NCI-H510A treated with DMSO at 0.1 percent for 48 hours (cell line): ENCODE measurements around the gene WWTR1.

ENCODE experiments used
- DNase-seq: peaks from one replicate; lab custom pipeline; 2025; lab: John Stamatoyannopoulos, UW

The WWTR1 gene

DNA sequence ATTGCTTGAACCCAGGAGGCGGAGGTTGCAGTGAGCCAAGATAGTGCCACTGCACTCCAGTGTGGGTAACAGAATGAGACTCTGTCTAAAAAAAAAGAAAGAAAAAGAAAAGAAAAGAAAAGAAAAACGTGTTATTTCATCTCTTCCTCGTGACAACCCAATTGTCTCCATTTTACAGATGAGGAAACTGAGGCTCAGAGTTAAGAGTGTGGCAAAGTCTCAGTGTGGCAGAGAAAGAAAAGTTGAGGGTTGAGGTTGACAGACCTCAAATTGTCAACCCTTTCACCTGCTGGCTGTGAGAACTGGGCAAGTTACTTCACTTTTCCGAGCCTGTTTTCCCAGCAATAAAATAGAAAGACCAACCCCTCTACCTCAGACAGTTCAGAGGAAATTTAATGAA, 123.7 kb downstream of the WWTR1 start:
- no peak for DNase-seq

DNA sequence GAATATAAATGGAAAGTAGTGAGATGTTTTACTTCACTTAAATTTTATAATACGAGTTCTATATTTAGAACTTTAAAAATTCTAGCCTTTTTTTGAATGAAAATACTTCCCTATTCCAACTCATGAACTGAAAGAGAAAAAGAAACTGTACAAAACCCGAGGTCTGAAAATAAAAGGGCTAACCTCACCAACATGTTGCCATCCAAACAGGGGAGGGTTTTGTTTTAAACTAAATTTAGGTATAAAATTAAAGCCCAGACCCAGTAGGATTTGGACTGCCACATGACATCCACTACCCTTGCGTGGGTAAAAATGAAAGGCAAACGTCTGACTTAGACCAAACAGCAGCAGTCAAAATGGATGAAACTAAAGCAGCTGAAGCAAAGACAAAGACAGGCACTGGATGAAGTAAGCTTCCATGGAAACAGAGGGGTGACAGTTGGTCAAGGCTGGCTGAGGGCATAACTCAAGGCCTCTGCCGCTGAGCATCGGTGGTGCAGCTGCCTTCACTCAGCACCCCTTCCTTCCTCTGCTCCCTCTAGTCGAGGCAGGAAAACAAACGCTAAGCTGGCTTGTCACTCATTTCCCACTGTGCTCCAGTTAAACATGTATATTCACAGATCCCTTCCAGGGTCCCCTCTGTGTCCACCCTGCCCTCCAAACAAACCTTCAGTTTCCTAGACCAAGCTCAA, 125.2 kb downstream of the WWTR1 start:
- no peak for DNase-seq

DNA sequence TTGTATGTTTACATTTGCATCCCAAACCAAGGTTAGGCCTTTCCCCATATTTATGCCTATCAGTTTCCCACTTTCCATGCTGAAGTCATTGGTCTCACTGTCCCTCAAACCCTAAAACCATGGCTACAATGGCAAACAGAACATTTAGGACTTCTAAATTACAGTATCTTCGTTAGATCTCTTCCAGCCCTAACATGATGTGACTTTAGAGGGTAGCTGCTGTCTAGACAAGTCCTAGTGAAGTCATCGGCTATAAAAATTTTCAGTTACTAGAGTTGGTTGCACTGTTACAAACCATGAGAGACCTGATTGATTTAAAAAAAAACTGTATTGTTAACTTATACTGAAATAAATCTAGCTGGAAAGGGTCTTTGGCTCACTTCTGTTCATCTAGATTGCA, 128.7 kb downstream of the WWTR1 start:
- DNase-seq = no peak

DNA sequence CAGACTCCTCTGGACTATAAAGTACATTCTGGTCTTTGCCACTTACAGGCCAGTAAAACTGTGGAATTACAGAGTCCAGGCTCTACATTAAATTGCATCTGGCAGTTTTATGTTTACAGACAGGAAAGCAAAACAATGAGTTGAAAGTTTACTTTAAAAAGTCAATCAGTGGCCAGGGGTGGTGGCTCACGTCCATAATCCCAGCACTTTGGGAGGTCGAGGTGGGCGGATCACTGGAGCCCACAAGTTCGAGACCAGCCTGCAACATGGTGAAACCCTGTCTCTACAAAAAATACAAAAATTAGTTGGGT, 129.5 kb downstream of the WWTR1 start:
- no peak for DNase-seq

DNA sequence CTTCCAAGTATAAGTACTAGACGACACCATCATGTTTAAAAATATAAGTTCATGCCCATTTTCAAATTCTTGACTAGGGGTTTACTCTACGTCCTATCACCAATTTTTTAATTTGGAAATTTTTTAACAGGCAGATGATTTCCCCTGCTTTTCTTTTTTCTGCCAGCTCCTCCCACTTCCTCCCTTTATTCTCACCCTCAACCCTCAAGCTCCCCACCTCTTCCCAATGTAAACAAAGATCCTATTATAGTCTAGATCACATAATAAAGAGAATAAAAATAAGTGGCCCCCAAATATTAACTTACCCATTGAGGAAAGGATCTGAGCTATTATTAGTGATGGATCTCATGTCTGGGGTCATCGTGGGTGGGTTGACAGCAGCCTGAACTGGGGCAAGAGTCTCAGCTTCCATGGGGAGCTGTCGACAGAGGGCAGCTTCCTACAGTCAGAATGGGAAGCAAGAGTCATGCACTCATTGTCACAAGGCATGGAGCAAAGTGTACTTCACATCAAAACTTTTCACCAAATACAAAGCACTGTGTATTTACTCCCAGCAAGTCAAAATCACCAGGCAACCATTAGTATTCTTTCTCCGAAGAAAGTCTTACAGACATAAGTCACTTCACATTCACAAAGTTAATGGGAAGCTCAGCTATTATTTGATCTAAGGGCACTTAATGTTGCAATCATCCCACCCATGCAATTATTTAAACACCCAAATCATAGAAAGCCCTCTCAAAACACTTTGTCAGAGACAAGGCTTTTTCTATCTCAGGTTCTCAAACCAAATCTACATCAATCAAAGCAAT, 130.1 kb downstream of the WWTR1 start:
- peak; percentile 28 for DNase-seq

DNA sequence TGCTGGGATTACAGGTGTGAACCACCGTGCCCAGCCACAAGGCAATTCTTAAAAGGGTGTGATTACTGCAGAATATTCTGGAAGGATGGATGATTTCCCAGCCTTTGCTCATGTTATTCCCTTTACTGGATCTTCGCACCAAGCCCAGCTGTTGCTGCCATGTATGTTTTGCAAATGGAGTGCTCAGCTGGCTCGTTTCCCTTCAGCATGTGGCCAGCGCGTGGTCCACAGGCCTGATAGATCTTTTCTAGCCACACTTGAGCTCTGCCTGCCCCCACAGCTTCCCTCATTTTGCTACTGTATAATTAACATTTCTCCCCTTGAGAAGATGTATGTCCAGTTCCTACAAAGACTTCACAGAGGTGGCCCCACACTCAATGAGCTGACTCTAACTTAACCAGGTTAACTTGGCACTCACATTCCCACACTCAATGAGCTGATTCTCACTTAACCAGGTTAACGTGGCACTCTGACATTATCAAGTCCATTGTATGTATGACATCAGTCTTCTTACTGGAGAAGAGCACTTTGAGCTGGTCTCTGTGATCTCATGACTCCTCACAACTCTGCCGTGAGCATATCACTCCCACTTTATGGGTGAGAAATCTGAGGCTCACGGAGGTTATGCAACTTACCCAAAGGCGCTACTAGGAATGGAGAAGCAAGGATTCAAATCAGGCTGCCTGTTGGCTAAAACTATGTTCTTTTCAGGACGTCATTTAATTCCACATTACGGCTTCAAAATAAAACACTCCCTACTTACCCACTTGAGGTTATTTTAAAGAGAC, 134.1 kb downstream of the WWTR1 start:
- DNase-seq = no peak

DNA sequence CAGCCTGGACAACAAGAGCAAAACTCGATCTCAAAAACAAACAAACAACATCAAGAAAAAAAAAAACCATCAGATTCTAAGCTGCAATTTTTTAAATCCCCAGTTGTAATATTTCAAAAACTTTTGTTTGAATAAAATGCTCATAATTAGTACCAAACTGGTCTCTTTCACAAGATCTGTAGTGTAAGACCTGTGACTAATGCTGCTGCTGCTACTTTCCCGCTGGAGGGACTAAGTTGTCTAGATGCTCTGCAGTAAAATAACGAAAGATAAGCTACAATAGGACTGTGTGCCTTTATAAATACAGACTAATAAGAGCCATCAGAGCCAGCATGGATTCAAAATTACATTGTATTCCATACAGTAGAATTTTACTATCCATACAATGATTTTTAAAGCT, 137.9 kb downstream of the WWTR1 start:
- DNase-seq = no peak

DNA sequence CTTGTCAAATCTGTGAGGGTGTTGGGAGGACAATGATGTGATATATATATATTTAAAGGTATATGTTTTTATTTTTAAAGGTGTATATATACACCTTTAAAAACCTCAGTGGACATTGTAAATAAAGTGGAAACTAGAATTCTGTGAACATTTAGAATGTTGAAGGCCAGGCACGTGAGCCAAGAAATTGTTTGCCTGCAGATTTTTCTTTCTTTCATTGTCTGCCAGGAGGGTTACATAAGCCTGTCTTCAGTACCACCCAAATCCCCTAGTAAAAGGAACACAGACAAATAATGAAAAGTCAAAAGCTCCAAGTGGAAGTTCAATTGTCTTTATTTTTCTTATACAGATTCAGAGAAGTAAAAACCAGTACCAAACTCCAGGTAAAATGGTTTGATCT, 140.9 kb downstream of the WWTR1 start:
- DNase-seq = no peak

DNA sequence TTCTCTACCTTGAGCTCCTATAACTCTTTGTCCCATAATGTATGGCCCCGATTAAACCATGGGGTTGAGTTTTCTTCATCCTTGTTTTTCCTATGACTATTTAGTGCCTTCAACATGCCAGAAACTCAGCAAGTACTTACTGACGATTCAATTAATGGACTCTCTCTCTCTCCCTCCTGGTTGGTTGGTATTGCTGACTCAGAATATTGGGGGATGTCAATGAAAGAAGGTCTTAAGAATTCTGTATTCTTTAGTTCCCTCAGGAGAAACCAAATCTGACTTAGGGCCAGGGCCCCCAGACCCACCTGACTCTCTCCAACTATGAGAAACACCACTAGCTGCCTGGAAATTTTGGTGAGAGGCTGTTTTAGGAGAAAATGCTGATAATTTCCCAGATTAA, 142.6 kb downstream of the WWTR1 start:
- no peak for DNase-seq

DNA sequence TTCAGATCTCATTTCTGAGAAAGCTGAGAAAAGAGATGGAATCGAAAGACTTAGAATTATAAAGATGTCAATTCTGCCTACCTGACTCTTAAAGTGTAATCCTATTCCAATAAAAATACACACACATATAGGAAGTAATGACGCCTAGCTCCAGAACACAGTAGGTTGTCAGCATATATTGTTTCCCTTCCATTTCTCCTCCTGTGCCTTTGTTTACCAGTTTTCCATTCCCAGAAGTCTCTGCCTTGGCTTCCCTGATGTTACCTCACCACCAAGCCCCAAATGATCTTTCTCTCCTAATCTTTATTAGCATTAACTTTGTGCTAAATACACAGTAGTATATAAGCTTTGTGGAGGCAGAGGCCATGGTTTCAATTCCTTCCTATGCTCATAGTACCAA, 143.4 kb downstream of the WWTR1 start:
- DNase-seq = no peak

DNA sequence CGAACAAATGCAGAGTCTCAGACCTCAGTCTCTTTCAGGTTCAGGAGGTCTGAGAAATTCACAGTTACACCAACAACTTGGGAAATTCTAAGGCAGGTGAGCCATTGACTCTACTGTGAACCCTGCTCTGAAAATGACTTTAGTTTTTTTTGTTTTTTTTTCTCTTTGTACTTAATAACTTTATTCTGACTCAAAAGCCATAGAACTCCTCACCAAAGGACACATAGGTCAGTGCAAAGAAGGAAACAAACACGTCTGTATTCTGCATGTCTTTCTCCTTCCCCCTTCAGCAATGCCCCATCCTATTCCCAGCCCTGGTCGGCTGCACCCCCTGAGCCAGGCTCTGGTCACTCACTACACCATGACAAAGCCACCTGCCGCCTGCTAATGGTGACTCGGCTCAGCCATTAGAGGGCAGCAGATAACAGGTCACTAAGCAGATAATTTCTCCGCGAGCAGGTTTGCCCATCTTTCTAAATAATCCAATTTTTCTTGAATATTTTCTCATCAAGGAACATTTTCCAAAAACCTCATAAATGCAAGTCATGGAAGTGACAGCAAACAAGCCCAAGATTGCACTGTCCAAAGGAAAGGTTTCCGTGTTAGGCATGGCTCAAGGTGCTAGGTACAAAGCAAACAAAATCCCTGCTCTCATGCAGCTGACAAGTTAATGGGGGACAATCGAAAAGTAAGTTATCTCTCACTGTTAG, 145.6 kb downstream of the WWTR1 start:
- DNase-seq = peak; percentile 81

DNA sequence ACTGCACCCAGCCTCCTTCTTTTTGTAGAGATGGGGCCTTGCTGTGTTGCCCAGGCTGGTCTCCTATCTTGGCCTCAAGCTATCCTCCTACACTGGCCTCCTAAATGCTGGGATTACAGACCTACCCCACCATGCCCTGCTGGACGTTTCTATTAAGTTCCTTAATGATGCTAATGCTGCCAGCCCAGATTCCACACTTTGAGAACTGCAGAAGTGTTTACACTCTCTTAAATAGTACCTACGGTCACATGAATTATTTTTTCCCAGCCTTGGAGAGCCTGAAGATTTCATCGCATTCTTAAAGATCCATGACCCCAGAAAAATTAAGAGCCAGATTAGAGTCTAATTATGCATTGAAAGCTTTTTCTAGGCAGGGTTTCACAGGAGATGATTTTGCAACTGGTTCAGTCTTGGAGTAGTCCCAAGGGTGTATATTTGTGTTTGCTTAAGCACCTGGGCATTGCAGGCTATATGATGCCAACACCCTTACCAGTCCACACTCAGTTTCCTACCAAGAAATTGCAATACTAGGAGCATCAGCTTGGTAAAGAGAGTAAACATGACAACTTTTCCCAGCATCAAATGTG, 146.7 kb downstream of the WWTR1 start:
- DNase-seq = no peak

DNA sequence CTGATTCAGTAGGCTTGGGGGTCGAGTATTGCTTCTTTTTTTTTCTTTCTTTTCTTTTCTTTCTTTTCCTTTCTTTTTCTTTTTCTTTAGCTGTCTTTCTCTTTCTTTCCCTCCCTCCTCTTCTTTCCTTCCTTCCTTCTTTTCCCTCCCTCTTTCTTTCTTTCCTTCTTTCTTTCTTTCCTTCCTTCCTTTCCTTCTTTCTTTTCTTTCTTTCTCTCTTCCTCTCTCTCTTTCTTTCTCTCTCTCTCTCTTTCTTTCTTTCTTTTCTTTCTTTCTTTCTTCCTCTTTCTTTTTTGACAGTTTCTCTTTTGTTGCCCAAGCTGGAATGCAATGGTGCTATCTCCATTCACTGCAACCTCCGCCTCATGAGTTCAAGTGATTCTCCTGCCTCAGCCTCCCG, 147.3 kb downstream of the WWTR1 start:
- DNase-seq = no peak

DNA sequence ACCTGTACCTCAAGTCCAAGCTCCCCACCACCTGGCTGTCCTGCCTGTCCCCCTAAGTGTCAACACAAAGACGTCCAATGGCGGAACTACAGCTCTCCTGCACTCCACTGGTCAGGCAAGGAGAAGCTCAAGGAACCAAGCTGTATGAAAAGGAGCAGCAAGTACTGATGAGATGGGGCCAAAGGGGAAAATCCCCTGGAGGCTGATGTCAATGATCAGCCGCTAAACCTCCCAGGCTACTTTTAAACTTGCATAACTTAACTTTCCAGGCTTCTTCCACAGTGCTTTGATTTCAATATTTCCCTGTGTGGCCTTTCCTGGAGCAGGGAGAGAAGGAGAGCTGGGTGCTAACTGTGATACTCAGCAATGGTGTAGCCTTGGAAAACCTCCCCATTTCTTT, 148.3 kb downstream of the WWTR1 start:
- no peak for DNase-seq

DNA sequence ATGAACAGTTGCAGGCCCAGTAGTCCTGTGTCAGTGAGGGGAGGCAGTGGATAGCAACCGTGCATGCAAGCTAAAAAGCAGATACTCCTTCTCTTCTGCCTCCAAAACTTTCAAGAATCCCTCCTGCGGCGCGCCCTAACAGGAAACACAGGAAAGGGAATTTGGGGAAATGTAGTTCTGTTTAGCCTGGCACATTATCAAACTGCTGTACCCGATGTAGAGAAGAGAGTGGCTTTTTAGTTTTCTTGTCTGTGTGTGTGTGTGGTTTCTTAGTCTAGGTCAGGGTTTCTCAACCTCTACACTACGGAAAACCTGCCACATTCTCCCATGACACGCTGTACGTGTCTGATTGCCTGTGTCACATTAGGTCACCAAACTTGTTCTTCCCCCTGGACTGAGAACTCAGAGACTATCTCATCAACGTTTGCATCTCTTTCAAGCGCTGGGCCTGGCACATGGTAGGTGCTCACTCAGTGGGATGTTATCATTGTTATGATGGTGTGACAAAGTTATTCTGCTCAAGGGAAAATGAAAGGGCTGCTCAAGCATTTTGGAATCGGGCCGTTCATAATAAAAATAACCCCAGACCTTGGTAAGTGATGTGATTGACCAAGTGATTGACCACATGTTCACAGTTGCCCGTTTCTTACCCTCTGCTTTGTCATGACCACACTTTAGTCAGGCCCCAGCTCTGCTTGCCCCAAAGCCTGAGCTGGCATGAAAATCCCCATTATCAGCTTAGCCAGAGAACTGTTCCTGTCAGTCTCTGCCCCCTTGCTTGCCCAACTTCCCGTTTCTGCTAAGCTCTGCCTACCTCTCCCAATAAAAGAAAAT, 150.1 kb downstream of the WWTR1 start:
- DNase-seq = no peak

DNA sequence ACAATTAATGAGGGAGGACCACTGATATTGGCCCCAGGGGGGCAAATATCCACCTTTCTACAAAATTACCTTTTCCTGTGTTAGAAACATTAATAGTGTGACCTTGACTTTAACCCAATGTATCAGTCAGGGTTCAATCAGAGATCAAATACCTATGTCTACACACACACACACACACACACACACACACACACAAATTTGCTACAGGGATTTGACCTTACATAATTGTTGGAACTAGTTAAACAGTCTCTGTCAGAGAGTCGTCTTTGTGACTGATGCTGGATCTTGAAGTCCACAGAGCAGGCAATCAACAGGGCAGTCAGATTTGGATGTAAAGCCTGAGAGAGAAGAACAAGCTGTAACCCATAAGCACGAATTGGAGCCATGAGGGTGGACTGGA, 150.9 kb downstream of the WWTR1 start:
- DNase-seq = no peak

DNA sequence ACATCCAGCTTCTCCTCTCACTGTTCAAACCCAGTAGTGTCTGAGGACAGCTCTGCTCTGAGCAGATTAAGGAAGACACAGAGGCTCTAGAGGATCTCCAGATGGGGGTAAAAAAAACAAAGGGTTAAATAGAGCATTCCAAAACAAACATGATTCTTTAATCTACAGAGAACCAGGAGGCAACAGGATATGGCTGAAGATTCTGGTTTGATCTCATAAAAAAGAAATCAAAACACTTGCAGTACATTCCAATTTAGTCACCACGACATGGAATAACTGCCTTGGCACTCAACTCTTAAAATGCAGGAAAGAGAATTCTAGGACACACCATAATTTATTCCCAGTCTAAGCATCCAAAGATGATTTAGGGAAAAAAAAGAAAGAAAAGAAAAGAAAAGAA, 151.3 kb downstream of the WWTR1 start:
- no peak for DNase-seq

DNA sequence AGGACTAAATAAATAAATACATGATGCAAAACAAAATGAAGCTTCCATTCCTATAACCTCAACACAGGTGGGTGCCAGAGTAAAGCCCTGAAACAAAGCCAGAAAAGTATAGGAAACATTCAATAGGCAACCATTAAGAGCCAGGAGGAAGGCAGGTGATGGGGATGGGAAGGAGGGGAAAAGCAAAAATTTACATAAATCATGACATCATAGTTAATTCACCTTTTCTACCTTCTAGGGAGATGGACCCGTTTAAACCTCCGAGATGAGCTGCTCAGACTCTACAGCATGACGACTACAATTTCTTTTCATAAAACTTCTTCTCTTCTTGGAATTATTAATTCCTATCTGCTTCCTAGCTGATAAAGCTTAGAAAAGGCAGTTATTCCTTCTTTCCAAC, 155.4 kb downstream of the WWTR1 start:
- no peak for DNase-seq

DNA sequence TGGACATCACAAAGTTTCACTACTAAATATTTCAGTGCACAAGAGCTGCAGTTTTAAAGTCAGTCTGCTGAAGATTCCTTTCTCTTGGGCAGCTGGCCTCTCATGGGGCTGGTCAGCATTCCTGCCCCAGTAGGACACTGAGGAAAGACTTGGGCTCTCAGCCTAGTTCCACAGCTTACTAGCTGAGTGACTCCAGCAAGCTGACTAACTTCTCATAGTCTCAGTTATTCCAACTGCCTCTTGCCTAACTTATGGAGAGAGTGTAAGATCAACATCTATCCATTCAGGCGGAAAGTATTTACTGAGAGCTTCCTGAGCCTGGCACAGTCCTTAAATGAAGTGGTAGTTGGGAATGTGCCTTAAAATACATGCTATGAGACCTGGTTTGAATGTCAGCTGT, 156.3 kb downstream of the WWTR1 start:
- no peak for DNase-seq

DNA sequence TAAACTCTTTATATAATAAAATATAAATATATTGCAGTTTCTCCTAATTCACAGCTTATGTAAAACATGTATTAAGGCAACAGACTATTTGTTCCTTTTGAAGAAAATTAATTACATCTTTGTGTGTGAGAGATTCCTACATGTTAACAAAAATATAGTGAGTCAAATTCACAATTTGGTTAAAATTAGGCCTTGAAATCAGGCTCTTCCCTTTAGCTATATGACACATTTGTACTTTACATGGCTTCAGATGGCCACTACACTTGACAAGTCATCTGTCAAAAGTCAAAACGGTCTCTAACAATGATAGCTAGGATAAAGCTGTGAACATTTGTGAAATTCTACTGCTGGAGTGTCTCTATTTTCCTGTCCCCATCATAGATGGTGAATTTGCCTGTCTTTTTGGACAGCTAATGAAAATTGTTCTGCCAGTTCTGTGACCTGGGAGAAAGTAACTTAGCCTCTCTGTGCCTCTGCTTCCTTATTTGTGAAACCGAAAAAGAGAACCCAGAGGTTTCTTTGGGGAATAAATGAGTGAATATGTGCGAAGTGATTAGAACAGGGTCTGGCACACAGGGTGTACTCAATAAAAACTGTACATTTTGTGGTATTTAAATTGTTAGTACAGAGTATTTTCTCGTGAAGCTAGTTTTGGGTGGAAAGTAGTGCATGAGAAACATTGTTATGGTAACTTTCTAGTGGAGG, 159.7 kb downstream of the WWTR1 start:
- DNase-seq = no peak

DNA sequence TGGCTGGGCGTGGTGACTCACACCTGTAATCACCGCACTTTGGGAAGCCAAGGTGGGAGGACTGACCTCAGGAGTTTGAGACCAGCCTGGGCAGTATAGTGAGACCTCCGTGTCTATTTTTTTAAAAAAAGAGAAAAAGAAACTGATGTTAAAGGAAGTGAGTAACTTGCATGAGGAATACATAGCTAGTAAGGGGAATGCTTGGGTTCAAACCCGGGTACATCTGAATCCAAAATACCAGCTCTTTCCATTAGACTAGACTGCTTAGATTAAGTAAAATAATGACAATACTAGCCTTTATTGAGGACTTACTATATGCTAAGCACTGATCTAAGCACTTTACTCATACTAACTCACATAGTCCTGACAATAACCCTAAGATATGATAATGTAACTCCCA, 160.9 kb downstream of the WWTR1 start:
- no peak for DNase-seq
